PC-3 (cell line): ENCODE measurements around the gene KDM6A. TPM values are rescaled to one million over a fixed set of nuclear protein-coding genes. Genes with fewer than 3 reads are reported as not detected.

ENCODE experiments used
- ATAC-seq: fragments of 200-7000 bp; cut with Tn5 transposase; 2 replicates; pipeline ENCODE4 v1.9.1; 2020; ENCODE audit warnings: mild to moderate bottlenecking, moderate library complexity
- BruUV-seq: library from RNA; stranded (reverse); fragments of 400-500 nt; replicated peaks from 2 replicates; lab custom pipeline; 2021; lab: Mats Ljungman, UMichigan
- CTCF ChIA-PET: fragments of 300-600 bp; sonication (Branson Sonifier 250); formaldehyde crosslinking; loops from one replicate; lab custom pipeline; 2022; ENCODE audit warnings: antibody characterized with exemption; lab: Charles Lee
- POLR2A ChIA-PET: fragments of 300-600 bp; sonication (Branson Sonifier 250); formaldehyde crosslinking; loops from one replicate; lab custom pipeline; 2022; ENCODE audit warnings: antibody characterized with exemption; ENCODE audit not compliant: unreplicated experiment; lab: Charles Lee
- DNase-seq: peaks from one replicate; pipeline ENCODE4 v3.0.0-alpha.2; 2015
- H2AFZ ChIP-seq: fragments of 300-600 bp; sonication (generic); 2 replicates; pipeline ENCODE4 v1.6.0; 2016; ENCODE audit warnings: antibody characterized with exemption, low read length
- H3F3A ChIP-seq: fragments of 300-600 bp; sonication (generic); one replicate; pipeline ENCODE4 v1.6.0; 2017; ENCODE audit warnings: antibody characterized with exemption, low read length, control low read depth, mild to moderate bottlenecking; ENCODE audit not compliant: unreplicated experiment
- H3K27ac ChIP-seq: fragments of 300-600 bp; sonication (generic); 2 replicates; pipeline ENCODE4 v1.5.1; 2016; ENCODE audit warnings: mild to moderate bottlenecking, low read length
- H3K27me3 ChIP-seq: fragments of 300-600 bp; sonication (generic); 2 replicates; pipeline ENCODE4 v1.6.1; 2016; ENCODE audit warnings: low read length, mixed read lengths
- H3K36me3 ChIP-seq: fragments of 300-600 bp; sonication (generic); 2 replicates; pipeline ENCODE4 v1.6.1; 2016; ENCODE audit warnings: low read depth, mixed run types, low read length, mixed read lengths
- H3K4me1 ChIP-seq: fragments of 300-600 bp; sonication (generic); 2 replicates; pipeline ENCODE4 v1.5.1; 2016; ENCODE audit warnings: low read length; ENCODE audit not compliant: insufficient read depth
- H3K4me2 ChIP-seq: fragments of 300-600 bp; sonication (generic); 2 replicates; pipeline ENCODE4 v1.6.0; 2016; ENCODE audit warnings: low read length
- H3K4me3 ChIP-seq: fragments of 300-600 bp; sonication (generic); 2 replicates; pipeline ENCODE4 v1.5.1; 2016; ENCODE audit warnings: mild to moderate bottlenecking, low read length, mixed read lengths
- H3K79me2 ChIP-seq: fragments of 300-600 bp; sonication (generic); 2 replicates; pipeline ENCODE4 v1.6.1; 2017; ENCODE audit warnings: low read length, mixed read lengths
- H3K9ac ChIP-seq: fragments of 300-600 bp; sonication (generic); 2 replicates; pipeline ENCODE4 v1.6.0; 2016; ENCODE audit warnings: mild to moderate bottlenecking, low read length
- H3K9me2 ChIP-seq: fragments of 300-600 bp; sonication (generic); replicated peaks from 2 replicates; pipeline ENCODE4 v1.6.1; 2016; ENCODE audit warnings: mixed run types, low read length, mixed read lengths
- H3K9me3 ChIP-seq: fragments of 300-600 bp; sonication (generic); 2 replicates; pipeline ENCODE4 v1.6.1; 2016; ENCODE audit warnings: low read length, mixed read lengths
- H4K20me1 ChIP-seq: fragments of 300-600 bp; sonication (generic); 2 replicates; pipeline ENCODE4 v1.6.1; 2016; ENCODE audit warnings: low read length, mixed read lengths
- CTCF ChIP-seq: fragments of 300-600 bp; sonication (generic); conservative IDR thresholded peaks from 2 replicates; pipeline ENCODE4 v1.5.1; 2017; ENCODE audit warnings: antibody characterized with exemption, low read depth, mild to moderate bottlenecking, low read length
- EZH2 ChIP-seq: fragments of 300-600 bp; sonication (generic); IDR thresholded peaks from one replicate; pipeline ENCODE4 v1.6.1; 2017; ENCODE audit warnings: antibody characterized with exemption, mild to moderate bottlenecking, low read length; ENCODE audit not compliant: unreplicated experiment
- EZH2phosphoT487 ChIP-seq: fragments of 300-600 bp; sonication (generic); IDR thresholded peaks from 2 replicates; pipeline ENCODE4 v1.6.1; 2018; ENCODE audit warnings: mild to moderate bottlenecking, antibody characterized with exemption, low read length, borderline replicate concordance
- intact Hi-C: fragments of 100-400 bp; cut with micrococcal nuclease; formaldehyde crosslinking; loops from 2 replicates; pipeline ENCODE4 v1.9.0; 2023
- total RNA-seq: library from RNA; depleted of rRNA; stranded (reverse); fragments of >200 nt; gene quantifications from 2 replicates; pipeline ENCODE4 v1.2.3, GENCODE V29; 2014; rRNA removed

Gene KDM6A
- total RNA-seq, 1 experiment from 2014 or later = 31.3 TPM

- ATAC-seq (no peak), DNase-seq (no peak)
- H3K4me1 ChIP-seq = no peaks in the 10 kb centered on the region
- no peak overlapping the region for H3K4me3 ChIP-seq
- ChIA-PET POLR2A (no interaction called here), CTCF (no interaction called here)
- H3K36me3 ChIP-seq = no peaks in the 10 kb centered on the region
- H3K9me3 ChIP-seq = no peaks in the 10 kb centered on the region
- BruUV-seq = no TSS peak
- no peak overlapping the region for H3K4me2 ChIP-seq
- H3F3A ChIP-seq = no peaks in the 10 kb centered on the region
- no peaks in the 10 kb centered on the region for H4K20me1 ChIP-seq
- no peak overlapping the region for H3K27ac ChIP-seq
- H3K27me3 ChIP-seq = no peaks in the 10 kb centered on the region
- H3K79me2 ChIP-seq = no peaks in the 10 kb centered on the region
- no peak overlapping the region for H2AFZ ChIP-seq
- no peak overlapping the region for H3K9ac ChIP-seq
- intact Hi-C loops = no loop called here
- no peaks in the 10 kb centered on the region for H3K9me2 ChIP-seq
- TF ChIP-seq EZH2 = no peak
- no peak for TF ChIP-seq CTCF
- TF ChIP-seq EZH2phosphoT487 = no peak
Measured at GRCh38 chrX:45154033-45154360, 281.0 kb downstream of the KDM6A start.

DNA sequence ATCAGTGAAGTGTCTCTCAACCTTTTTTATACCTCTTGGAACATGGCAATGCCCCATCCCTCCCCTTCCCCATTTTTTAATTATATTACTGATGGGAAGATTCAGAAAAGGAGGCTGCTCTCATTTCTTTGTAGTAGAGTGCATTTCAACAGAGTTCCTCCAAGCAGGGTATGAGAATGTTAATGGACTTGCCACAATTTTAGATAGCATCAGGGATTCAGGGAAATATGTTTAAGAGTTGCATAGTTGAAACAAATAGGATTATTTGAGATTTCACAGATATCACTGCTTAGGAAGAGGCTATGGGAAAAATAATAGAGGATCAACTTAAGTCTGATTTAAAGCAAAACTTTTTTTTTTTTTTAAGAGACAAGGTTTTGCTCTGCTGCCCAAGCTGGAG, 281.5 kb downstream of the KDM6A start:
- no peaks in the 10 kb centered on the region for H3K9me3 ChIP-seq
- no peaks in the 10 kb centered on the region for H4K20me1 ChIP-seq
- H3K27me3 ChIP-seq = no peaks in the 10 kb centered on the region
- no peak for TF ChIP-seq CTCF
- TF ChIP-seq EZH2 = no peak
- no peak for TF ChIP-seq EZH2phosphoT487
- no peaks in the 10 kb centered on the region for H3F3A ChIP-seq
- H3K79me2 ChIP-seq = no peaks in the 10 kb centered on the region
- H3K9me2 ChIP-seq = no peaks in the 10 kb centered on the region
- ATAC-seq (no peak), DNase-seq (no peak)
- H3K4me3 ChIP-seq = no peak overlapping the region
- POLR2A ChIA-PET = no interaction called here
- BruUV-seq = no TSS peak
- H2AFZ ChIP-seq = no peak overlapping the region
- no peaks in the 10 kb centered on the region for H3K4me1 ChIP-seq
- no peaks in the 10 kb centered on the region for H3K36me3 ChIP-seq
- no peak overlapping the region for H3K27ac ChIP-seq
- no peak overlapping the region for H3K4me2 ChIP-seq
- H3K9ac ChIP-seq = no peak overlapping the region
- CTCF ChIA-PET = no interaction called here
- intact Hi-C loops = no loop called here

GRCh38 chrX:45157647-45158046, 284.7 kb downstream of the KDM6A start:
- no peak for TF ChIP-seq CTCF
- TF ChIP-seq EZH2phosphoT487 = no peak
- TF ChIP-seq EZH2 = no peak
- H4K20me1 ChIP-seq = no peaks in the 10 kb centered on the region
- no peaks in the 10 kb centered on the region for H3K9me2 ChIP-seq
- no peak overlapping the region for H3K27ac ChIP-seq
- no peaks in the 10 kb centered on the region for H3K36me3 ChIP-seq
- CTCF ChIA-PET = no interaction called here
- no peaks in the 10 kb centered on the region for H3K9me3 ChIP-seq
- H3K9ac ChIP-seq = no peak overlapping the region
- no TSS peak for BruUV-seq
- ATAC-seq (no peak), DNase-seq (no peak)
- H3K4me1 ChIP-seq = no peaks in the 10 kb centered on the region
- no peaks in the 10 kb centered on the region for H3K27me3 ChIP-seq
- H3K79me2 ChIP-seq = no peaks in the 10 kb centered on the region
- POLR2A ChIA-PET = no interaction called here
- H3K4me3 ChIP-seq = no peak overlapping the region
- intact Hi-C loops = no loop called here
- no peak overlapping the region for H2AFZ ChIP-seq
- H3F3A ChIP-seq = no peaks in the 10 kb centered on the region
- H3K4me2 ChIP-seq = no peak overlapping the region

Other genes starting within 250 kb of the KDM6A start
- not detected in 2 replicates for gene DUSP21, start 29.2 kb upstream of the KDM6A start, total RNA-seq